Parathyroid adenoma (tissue), 2 donors: Measurements from ENCODE around the gene TUBG1.
A peak's percentile ranks its signal among the peaks of the same experiment; 100 is the strongest.

Source experiments
- H2AFZ ChIP-seq: fragments of 300-600 bp; sonication (generic); one replicate; pipeline ENCODE4 v1.7.0; 2017; ENCODE audit warnings: antibody characterized with exemption, mild to moderate bottlenecking
- H3K27ac ChIP-seq: fragments of 300-600 bp; sonication (generic); one replicate; pipeline ENCODE4 v1.7.0; 2017
- H3K27me3 ChIP-seq: fragments of 300-600 bp; sonication (generic); one replicate; pipeline ENCODE4 v1.7.0; 2017; ENCODE audit warnings: low read length; ENCODE audit not compliant: control insufficient read depth, insufficient read depth
- H3K36me3 ChIP-seq: fragments of 300-600 bp; sonication (generic); one replicate; pipeline ENCODE4 v1.7.0; 2017; ENCODE audit warnings: low read length; ENCODE audit not compliant: control insufficient read depth, insufficient read depth
- H3K4me1 ChIP-seq: fragments of 300-600 bp; sonication (generic); one replicate; pipeline ENCODE4 v1.7.0; 2017; ENCODE audit warnings: control low read depth
- H3K4me2 ChIP-seq: fragments of 300-600 bp; sonication (generic); one replicate; pipeline ENCODE4 v1.7.0; 2017; ENCODE audit warnings: low read length
- H3K4me3 ChIP-seq: fragments of 300-600 bp; sonication (generic); one replicate; pipeline ENCODE4 v1.7.0; 2017; ENCODE audit warnings: low read depth, low read length
- H3K79me2 ChIP-seq: fragments of 300-600 bp; sonication (generic); one replicate; pipeline ENCODE4 v1.7.0; 2017; ENCODE audit warnings: control low read depth
- H3K9ac ChIP-seq: fragments of 300-600 bp; sonication (generic); one replicate; pipeline ENCODE4 v1.7.0; 2017; ENCODE audit warnings: mild to moderate bottlenecking
- H3K9me3 ChIP-seq: fragments of 300-600 bp; sonication (generic); one replicate; pipeline ENCODE4 v1.7.0; 2017; ENCODE audit warnings: low read length; ENCODE audit not compliant: control insufficient read depth
- TF ChIP-seq, protein P1 (sequence below): fragments of 300-600 bp; sonication (generic); IDR thresholded peaks from one replicate; pipeline ENCODE4 v1.7.0; 2017; ENCODE audit warnings: antibody characterized with exemption, mild to moderate bottlenecking
- donor health status: primary hyperparathyroidism.

The TUBG1 gene

DNA sequence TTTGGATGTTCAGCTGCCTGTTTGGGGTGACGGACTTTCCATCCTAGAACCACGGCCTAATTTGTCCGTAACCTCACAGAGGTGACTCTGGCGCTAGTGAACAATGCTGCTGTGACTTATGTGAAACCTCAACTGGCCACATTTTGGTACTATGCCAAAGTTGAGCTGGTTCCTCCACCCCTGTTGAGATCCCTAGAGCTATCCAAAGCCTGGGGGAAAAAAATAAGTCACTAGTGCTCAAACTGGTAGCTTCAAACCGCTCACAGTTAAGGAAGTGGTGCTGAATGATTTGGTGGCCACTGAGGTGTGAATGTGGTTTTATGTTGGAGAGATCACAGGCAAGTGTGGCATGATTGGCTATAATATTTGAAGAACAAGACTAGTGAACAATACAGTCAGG, 38.3 kb downstream of the TUBG1 start:
- Histone ChIP-seq H3K4me3 (no peak overlapping the region), H3K4me1 (no peaks in the 10 kb centered on the region), H3K27me3 (no peaks in the 10 kb centered on the region), H3K27ac (no peak overlapping the region), H3K79me2 (no peaks in the 10 kb centered on the region), H2AFZ (no peak overlapping the region), H3K4me2 (no peak overlapping the region), H3K9me3 (no peaks in the 10 kb centered on the region), H3K36me3 (no peaks in the 10 kb centered on the region), H3K9ac (no peak overlapping the region)
- TF ChIP-seq, protein P1, sequence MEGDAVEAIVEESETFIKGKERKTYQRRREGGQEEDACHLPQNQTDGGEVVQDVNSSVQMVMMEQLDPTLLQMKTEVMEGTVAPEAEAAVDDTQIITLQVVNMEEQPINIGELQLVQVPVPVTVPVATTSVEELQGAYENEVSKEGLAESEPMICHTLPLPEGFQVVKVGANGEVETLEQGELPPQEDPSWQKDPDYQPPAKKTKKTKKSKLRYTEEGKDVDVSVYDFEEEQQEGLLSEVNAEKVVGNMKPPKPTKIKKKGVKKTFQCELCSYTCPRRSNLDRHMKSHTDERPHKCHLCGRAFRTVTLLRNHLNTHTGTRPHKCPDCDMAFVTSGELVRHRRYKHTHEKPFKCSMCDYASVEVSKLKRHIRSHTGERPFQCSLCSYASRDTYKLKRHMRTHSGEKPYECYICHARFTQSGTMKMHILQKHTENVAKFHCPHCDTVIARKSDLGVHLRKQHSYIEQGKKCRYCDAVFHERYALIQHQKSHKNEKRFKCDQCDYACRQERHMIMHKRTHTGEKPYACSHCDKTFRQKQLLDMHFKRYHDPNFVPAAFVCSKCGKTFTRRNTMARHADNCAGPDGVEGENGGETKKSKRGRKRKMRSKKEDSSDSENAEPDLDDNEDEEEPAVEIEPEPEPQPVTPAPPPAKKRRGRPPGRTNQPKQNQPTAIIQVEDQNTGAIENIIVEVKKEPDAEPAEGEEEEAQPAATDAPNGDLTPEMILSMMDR, result no peak

DNA sequence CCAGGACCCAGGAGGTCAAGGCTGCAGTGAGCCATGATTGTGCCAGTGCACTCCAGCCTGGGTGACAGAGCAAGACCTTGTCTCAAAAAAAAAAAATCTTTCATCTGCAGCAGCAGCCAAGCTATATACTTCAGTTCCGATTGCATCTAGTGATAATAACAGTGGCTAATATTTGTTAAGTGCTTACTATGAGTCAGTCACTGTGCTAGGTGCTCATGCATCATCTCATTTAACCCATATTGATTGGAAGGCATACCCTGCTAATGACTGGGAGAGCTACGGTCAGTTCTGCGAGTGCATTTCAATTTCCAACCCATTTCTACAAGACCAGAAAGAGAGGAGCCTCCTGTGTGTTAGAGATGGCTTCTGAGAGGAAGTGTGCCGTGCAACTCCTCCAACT, 41.9 kb downstream of the TUBG1 start:
- no peak overlapping the region for H3K27ac ChIP-seq
- H3K4me1 ChIP-seq, result no peaks in the 10 kb centered on the region
- H3K9ac ChIP-seq, result no peak overlapping the region
- H3K27me3 ChIP-seq, result no peaks in the 10 kb centered on the region
- no peaks in the 10 kb centered on the region for H3K79me2 ChIP-seq
- H3K4me3 ChIP-seq, result no peak overlapping the region
- no peaks in the 10 kb centered on the region for H3K36me3 ChIP-seq
- H2AFZ ChIP-seq, result no peak overlapping the region
- TF ChIP-seq, protein P1, result no peak
- H3K4me2 ChIP-seq, result no peak overlapping the region
- H3K9me3 ChIP-seq, result no peaks in the 10 kb centered on the region

DNA sequence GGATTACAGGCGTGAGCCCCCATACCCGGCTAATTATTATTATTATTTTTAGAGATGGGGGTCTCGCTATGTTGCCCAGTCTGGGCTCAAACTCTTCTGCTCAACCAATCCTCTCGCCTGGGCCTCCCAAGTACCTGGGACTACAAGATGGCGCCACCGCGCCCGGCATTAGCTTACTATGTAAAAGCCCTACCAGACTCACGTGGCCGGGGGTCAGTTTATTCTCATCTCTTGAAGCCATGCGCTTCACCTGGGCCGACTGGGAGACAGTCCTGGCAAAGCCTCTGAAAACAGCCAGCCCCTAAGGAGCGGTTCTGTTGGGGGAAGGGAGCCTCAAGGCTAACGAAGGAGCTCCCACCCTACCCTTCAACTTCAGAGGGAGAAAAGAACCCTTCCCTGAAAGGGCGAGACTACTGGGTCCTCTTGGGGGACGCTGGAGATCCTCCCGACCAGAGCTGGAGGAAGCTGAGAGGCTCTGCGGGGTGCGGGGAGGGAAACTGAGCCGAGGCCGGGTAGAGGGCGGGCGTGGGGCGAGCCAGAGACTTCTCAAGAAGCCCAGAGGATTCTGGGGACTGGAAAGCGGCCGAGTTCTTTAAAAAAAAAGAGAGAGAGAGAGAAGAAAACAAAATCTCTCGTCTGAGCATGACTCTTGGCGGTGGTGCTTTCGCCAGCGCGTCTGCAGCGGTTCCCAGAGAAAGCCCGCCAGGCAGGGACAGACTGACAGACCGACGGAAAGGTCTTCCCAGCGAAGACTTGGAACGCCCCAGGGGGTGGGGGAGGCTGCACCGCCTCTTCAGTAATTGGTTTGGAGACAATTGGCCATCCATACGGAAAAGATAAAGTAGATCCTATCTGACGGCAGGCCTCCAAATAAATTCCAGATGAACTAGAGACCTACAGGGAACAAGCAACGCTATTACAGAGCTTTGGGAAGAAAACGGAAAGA, 44.0 kb downstream of the TUBG1 start:
- H3K4me1 ChIP-seq, result no peaks in the 10 kb centered on the region
- no peaks in the 10 kb centered on the region for H3K27me3 ChIP-seq
- H3K4me3 ChIP-seq, result peak overlapping the region; percentile 37
- TF ChIP-seq, protein P1, result no peak
- H3K36me3 ChIP-seq, result no peaks in the 10 kb centered on the region
- no peaks in the 10 kb centered on the region for H3K9me3 ChIP-seq
- no peak overlapping the region for H3K9ac ChIP-seq
- H3K27ac ChIP-seq, result peak overlapping the region; percentile 1
- peak overlapping the region; percentile 80 for H3K4me2 ChIP-seq
- no peaks in the 10 kb centered on the region for H3K79me2 ChIP-seq
- H2AFZ ChIP-seq, result peak overlapping the region; percentile 60

DNA sequence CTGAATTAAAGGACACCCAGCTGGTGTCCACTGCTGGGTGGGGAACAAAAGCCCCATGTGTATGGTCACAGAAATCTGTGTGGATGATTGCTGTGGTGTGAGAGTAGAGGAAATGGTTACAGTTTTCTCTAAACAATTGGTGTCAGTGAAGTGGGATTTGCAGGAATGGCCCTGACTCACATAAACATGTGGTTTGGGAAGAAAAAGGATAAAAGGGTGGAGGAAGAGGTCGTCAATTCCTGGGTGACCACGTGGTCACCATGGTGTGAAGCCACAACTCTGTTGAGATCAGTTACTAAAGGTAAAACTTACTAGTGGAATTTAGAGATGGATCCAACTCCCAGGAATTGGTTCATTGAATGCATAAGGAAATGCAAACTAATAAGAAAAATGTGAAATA, 46.0 kb downstream of the TUBG1 start:
- Histone ChIP-seq H2AFZ (no peak overlapping the region), H3K79me2 (no peaks in the 10 kb centered on the region), H3K4me2 (no peak overlapping the region), H3K27ac (no peak overlapping the region), H3K27me3 (no peaks in the 10 kb centered on the region), H3K4me3 (no peak overlapping the region), H3K9me3 (no peaks in the 10 kb centered on the region), H3K9ac (no peak overlapping the region), H3K4me1 (no peaks in the 10 kb centered on the region), H3K36me3 (no peaks in the 10 kb centered on the region)
- TF ChIP-seq, protein P1, result no peak
